ENCODE data around the gene DUSP1. TPM values are rescaled to one million over a fixed set of nuclear protein-coding genes. Genes with fewer than 3 reads are reported as not detected.

The DUSP1 gene
- total RNA-seq, 2 experiments from 2014 or later, result 761 to 768 TPM

- Histone ChIP-seq H3K9me3 (ENCODE audit: control insufficient read depth in 1 of 2, insufficient read depth in 1 of 2, low read length in 2 of 2) (no peaks in the 10 kb centered on the region), H3K4me1 (ENCODE audit: insufficient read depth, low read length) (peaks cover 9% of the 10 kb centered on the region), H3K27ac (ENCODE audit: low read depth in 1 of 2, low read length in 2 of 2) (no peak overlapping the region), H3K36me3 (ENCODE audit: insufficient read depth, low read length) (no peaks in the 10 kb centered on the region), H3K4me3 (ENCODE audit: low read length) (no peak overlapping the region), H3K27me3 (ENCODE audit: control insufficient read depth in 1 of 2, insufficient read depth in 2 of 2, low read length in 2 of 2) (no peaks in the 10 kb centered on the region)
- Mint-ChIP-seq H3K36me3 (ENCODE audit: low read depth) (no peaks in the 10 kb centered on the region), H3K4me1 (ENCODE audit: low read depth) (no peaks in the 10 kb centered on the region), H3K4me3 (no peak overlapping the region), H3K27ac (no peak overlapping the region), H3K9me3 (no peaks in the 10 kb centered on the region), H3K27me3 (no peaks in the 10 kb centered on the region)
- POLR2A ChIA-PET, result interaction anchor here (0.6 to 1.2 kb wide), 2 partner anchors 24 to 263 kb away, joined by 3 to 4 read pairs; partner anchors contain the start of gene DUSP1
- CTCF ChIA-PET, result interaction anchor here (0.6 kb wide), 1 partner anchor 137 kb away, joined by 3 read pairs; no protein-coding TSS in a partner anchor
- TF ChIP-seq CTCF (IDR thresholded peaks at IDR 0.05), result no peak
- ATAC-seq (ENCODE audit: poor library complexity), result no peak
- intact Hi-C loops (cut with DNase I, micrococcal nuclease), result no loop called here
- no peak for DNase-seq
Measured at GRCh38 chr5:172795318-172795977, 24.5 kb upstream of the DUSP1 start.

GRCh38 chr5:172793577-172794488 lies 22.8 kb upstream of the DUSP1 start:
- no peaks in the 10 kb centered on the region for H3K4me1 Mint-ChIP-seq (ENCODE audit: low read depth)
- intact Hi-C loops (cut with DNase I, micrococcal nuclease), result no loop called here
- peaks cover 10% of the 10 kb centered on the region for H3K4me1 ChIP-seq (ENCODE audit: insufficient read depth, low read length)
- TF ChIP-seq CTCF (IDR thresholded peaks at IDR 0.05), result no peak
- no peak overlapping the region for H3K27ac Mint-ChIP-seq
- H3K27me3 Mint-ChIP-seq, result no peaks in the 10 kb centered on the region
- POLR2A ChIA-PET, result interaction anchor here (1.0 kb wide), 2 partner anchors 16 to 22 kb away, joined by 4 read pairs; no protein-coding TSS in a partner anchor
- no peaks in the 10 kb centered on the region for H3K36me3 Mint-ChIP-seq (ENCODE audit: low read depth)
- no peak overlapping the region for H3K4me3 Mint-ChIP-seq
- H3K27ac ChIP-seq (ENCODE audit: low read depth in 1 of 2, low read length in 2 of 2), result no peak overlapping the region
- H3K9me3 Mint-ChIP-seq, result no peaks in the 10 kb centered on the region
- H3K36me3 ChIP-seq (ENCODE audit: insufficient read depth, low read length), result no peaks in the 10 kb centered on the region
- DNase-seq (peak in 2 of 14 experiments; percentile 64 to 73), ATAC-seq (ENCODE audit: poor library complexity) (no peak)
- no peaks in the 10 kb centered on the region for H3K9me3 ChIP-seq (ENCODE audit: control insufficient read depth in 1 of 2, insufficient read depth in 1 of 2, low read length in 2 of 2)
- no peak overlapping the region for H3K4me3 ChIP-seq (ENCODE audit: low read length)
- H3K27me3 ChIP-seq (ENCODE audit: control insufficient read depth in 1 of 2, insufficient read depth in 2 of 2, low read length in 2 of 2), result no peaks in the 10 kb centered on the region
- CTCF ChIA-PET, result no interaction called here

GRCh38 chr5:172792701-172793570 lies 21.9 kb upstream of the DUSP1 start:
- peaks cover 9% of the 10 kb centered on the region for H3K4me1 ChIP-seq (ENCODE audit: insufficient read depth, low read length)
- H3K4me1 Mint-ChIP-seq (ENCODE audit: low read depth), result no peaks in the 10 kb centered on the region
- no peaks in the 10 kb centered on the region for H3K36me3 ChIP-seq (ENCODE audit: insufficient read depth, low read length)
- DNase-seq (no peak), ATAC-seq (ENCODE audit: poor library complexity) (no peak)
- no peak overlapping the region for H3K27ac Mint-ChIP-seq
- no peak for TF ChIP-seq CTCF (IDR thresholded peaks at IDR 0.05)
- H3K4me3 ChIP-seq (ENCODE audit: low read length), result no peak overlapping the region
- no peaks in the 10 kb centered on the region for H3K9me3 Mint-ChIP-seq
- POLR2A ChIA-PET, result interaction anchor here (1.0 kb wide), 1 partner anchor 15 kb away, joined by 4 read pairs; no protein-coding TSS in a partner anchor
- no peak overlapping the region for H3K27ac ChIP-seq (ENCODE audit: low read depth in 1 of 2, low read length in 2 of 2)
- no peaks in the 10 kb centered on the region for H3K36me3 Mint-ChIP-seq (ENCODE audit: low read depth)
- no peaks in the 10 kb centered on the region for H3K9me3 ChIP-seq (ENCODE audit: control insufficient read depth in 1 of 2, insufficient read depth in 1 of 2, low read length in 2 of 2)
- H3K4me3 Mint-ChIP-seq, result no peak overlapping the region
- CTCF ChIA-PET, result no interaction called here
- H3K27me3 Mint-ChIP-seq, result no peaks in the 10 kb centered on the region
- no peaks in the 10 kb centered on the region for H3K27me3 ChIP-seq (ENCODE audit: control insufficient read depth in 1 of 2, insufficient read depth in 2 of 2, low read length in 2 of 2)
- intact Hi-C loops (cut with DNase I, micrococcal nuclease), result no loop called here

Data from CD4-positive, alpha-beta T cell (primary cell).